B cell (primary cell): ENCODE results near the gene CCDC112.

Experiments
- CTCF ChIP-seq: fragments of 200-600 bp; IDR thresholded peaks from one replicate; pipeline ENCODE4 v1.8.0; 2022; ENCODE audit warnings: antibody characterized with exemption, mild to moderate bottlenecking
- EZH2 ChIP-seq: IDR thresholded peaks from 2 replicates; pipeline ENCODE4 v1.6.1; 2012; ENCODE audit warnings: borderline replicate concordance, low read depth, mild to moderate bottlenecking, moderate library complexity, low read length; ENCODE audit not compliant: insufficient read depth, poor library complexity, severe bottlenecking

GRCh38 chr5:115341745-115342144 is 45.3 kb upstream of the CCDC112 start:
- TF ChIP-seq CTCF, result no peak
- no peak for TF ChIP-seq EZH2
